Activated CD4-positive, alpha-beta memory T cell treated with anti-CD3 and anti-CD28 coated beads for 36 hours (primary cell): ENCODE measurements around the gene TTC33. TPM values are rescaled to one million over a fixed set of nuclear protein-coding genes. Genes with fewer than 3 reads are reported as not detected.

Experiments used
- CTCF ChIA-PET: fragments of 350-600 bp; sonication (Branson Sonifier 250); formaldehyde crosslinking; loops from one replicate; lab custom pipeline; 2021; ENCODE audit warnings: antibody characterized with exemption, inconsistent platforms; lab: Charles Lee
- POLR2A ChIA-PET: fragments of 350-600 bp; sonication (Branson Sonifier 250); formaldehyde crosslinking; loops from one replicate; lab custom pipeline; 2021; ENCODE audit warnings: antibody characterized with exemption; lab: Charles Lee
- DNase-seq: peaks from one replicate; pipeline ENCODE4 v3.0.0-alpha.2; 2020
- H3K27ac Mint-ChIP-seq: one replicate; pipeline ENCODE4 v1.8.0; 2021; ENCODE audit warnings: mixed read lengths
- H3K27me3 Mint-ChIP-seq: one replicate; pipeline ENCODE4 v1.8.0; 2021; ENCODE audit warnings: mixed read lengths
- H3K36me3 Mint-ChIP-seq: one replicate; pipeline ENCODE4 v1.8.0; 2021; ENCODE audit warnings: mixed read lengths
- H3K4me1 Mint-ChIP-seq: one replicate; pipeline ENCODE4 v1.8.0; 2021; ENCODE audit warnings: low read depth, mixed read lengths
- H3K4me3 Mint-ChIP-seq: one replicate; pipeline ENCODE4 v1.8.0; 2021; ENCODE audit warnings: mild to moderate bottlenecking, mixed read lengths
- H3K9me3 Mint-ChIP-seq: one replicate; pipeline ENCODE4 v1.8.0; 2021; ENCODE audit warnings: mixed read lengths
- intact Hi-C: fragments of 100-400 bp; cut with micrococcal nuclease; formaldehyde crosslinking; loops from one replicate; pipeline ENCODE4 v1.15.1; 2023
- total RNA-seq, 2 experiments: library from RNA; stranded (reverse); gene quantifications; one replicate each; pipeline ENCODE4 v1.2.3, GENCODE V29; 2021

TTC33 gene
- total RNA-seq, 2 experiments from 2014 or later = 30.2 to 34.1 TPM

DNA sequence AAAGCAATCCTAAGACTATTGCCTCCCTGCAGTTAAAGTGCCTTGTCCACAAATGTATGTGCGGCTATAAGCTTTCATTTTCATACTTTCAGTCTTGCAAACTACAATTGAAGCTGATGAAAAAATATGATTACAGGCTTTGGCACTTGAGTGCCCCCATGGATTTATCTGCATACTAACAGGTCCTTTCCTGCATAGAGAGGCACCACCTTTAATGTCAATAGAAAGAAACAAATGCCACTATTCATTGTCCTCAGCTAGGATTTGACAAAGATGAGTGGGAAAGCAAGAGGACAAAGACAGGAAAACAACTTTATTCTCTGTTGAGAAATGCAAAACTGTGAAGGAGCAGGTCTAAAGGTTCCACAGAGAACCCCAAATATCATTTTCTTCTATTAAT is 201.7 kb downstream of the TTC33 start:
- ChIA-PET CTCF (no interaction called here), POLR2A (no interaction called here)
- H3K4me3 Mint-ChIP-seq = no peak overlapping the region
- intact Hi-C loops = no loop called here
- no peak for DNase-seq
- H3K36me3 Mint-ChIP-seq = no peaks in the 10 kb centered on the region
- no peaks in the 10 kb centered on the region for H3K27me3 Mint-ChIP-seq
- H3K27ac Mint-ChIP-seq = no peak overlapping the region
- H3K9me3 Mint-ChIP-seq = no peaks in the 10 kb centered on the region
- H3K4me1 Mint-ChIP-seq = peaks cover 13% of the 10 kb centered on the region

DNA sequence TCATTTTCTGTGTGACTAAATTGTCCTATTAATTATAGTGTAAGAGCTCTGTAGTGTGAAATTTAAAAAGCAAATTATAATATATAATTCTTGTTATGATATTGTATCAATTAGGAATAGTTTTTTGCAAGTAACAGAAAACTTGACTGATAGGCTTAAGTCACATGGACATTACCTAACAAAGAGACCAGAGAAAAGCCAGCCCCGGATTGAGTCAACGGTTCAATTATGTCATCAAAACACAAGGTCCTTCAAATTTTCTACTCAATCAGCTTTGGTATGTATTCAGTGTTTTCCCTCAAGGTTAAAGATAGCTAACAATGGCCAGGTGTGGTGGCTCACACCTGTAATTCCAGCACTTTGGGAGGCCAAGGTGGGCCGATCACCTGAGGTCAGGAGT is 202.8 kb downstream of the TTC33 start:
- intact Hi-C loops = no loop called here
- no peak for DNase-seq
- Mint-ChIP-seq H3K4me1 (peaks cover 12% of the 10 kb centered on the region), H3K27ac (no peak overlapping the region), H3K9me3 (no peaks in the 10 kb centered on the region), H3K27me3 (no peaks in the 10 kb centered on the region), H3K36me3 (no peaks in the 10 kb centered on the region), H3K4me3 (no peak overlapping the region)
- POLR2A ChIA-PET = no interaction called here
- CTCF ChIA-PET = no interaction called here

DNA sequence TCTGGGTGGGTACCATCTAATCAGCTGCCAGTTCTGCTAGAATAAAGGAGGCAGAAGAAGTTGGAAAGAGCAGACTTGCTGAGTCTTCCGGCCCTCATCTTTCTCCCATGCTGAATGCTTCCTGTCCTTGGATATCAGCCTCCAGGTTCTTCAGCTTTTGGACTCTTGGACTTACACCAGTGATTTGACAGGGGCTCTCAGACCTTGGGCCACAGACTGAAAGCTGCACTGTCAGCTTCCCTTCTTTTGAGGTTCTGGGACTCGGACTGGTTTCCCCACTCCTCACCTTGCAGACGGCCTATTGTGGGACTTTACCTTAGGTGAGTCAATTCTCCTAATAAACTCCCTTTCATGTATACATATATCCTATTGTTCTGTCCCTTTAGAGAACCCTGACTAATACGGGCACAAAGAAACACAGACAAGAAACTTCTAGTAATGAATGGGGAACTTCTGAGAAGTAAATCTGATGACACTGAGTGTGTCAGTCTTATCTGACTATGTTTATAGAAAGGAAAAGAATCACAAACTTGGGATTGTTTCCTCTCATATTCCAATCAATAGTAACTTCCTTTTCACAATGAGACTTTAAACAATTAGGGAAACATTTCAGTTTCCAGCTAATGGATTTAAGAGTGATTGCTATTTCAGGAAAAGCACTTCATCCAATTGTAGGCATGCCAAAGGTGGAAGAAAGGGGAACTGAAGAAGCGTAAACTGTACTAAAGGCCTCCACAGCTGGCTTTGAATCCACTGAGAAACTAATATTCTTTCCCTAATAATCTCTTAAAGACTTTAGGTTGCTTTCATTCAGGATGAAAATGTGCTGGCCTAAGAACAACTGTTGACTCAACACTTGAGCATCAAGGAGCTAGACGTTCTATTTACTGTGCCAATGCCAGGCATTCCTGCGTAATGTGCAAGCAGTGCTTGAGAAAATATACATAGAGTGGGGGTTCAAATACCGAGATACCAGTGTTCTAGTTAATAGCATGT is 204.0 kb downstream of the TTC33 start:
- ChIA-PET CTCF (no interaction called here), POLR2A (no interaction called here)
- no peaks in the 10 kb centered on the region for H3K27me3 Mint-ChIP-seq
- H3K27ac Mint-ChIP-seq = no peak overlapping the region
- peaks cover 12% of the 10 kb centered on the region for H3K4me1 Mint-ChIP-seq
- H3K36me3 Mint-ChIP-seq = no peaks in the 10 kb centered on the region
- intact Hi-C loops = no loop called here
- DNase-seq = no peak
- H3K9me3 Mint-ChIP-seq = no peaks in the 10 kb centered on the region
- no peak overlapping the region for H3K4me3 Mint-ChIP-seq

DNA sequence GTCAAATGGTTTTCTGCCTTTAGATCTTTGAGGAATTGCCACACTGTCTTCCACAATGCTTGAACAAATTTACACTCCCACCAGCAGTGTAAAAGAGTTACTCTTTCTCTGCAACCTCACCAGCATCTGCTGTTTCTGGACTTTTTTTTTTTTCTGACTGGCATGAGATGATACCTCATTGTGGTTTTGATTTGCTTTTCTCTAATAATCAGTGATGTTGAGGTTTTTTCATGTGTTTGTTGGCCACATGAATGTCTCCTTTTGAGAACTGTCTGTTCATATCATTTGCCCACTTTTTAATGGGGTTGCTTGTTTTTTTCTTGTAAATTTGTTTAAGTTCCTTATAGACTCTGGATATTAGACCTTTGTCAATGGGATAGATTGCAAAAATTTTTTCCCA is 205.3 kb downstream of the TTC33 start:
- Mint-ChIP-seq H3K27ac (no peak overlapping the region), H3K9me3 (no peaks in the 10 kb centered on the region), H3K4me1 (peaks cover 5% of the 10 kb centered on the region), H3K4me3 (no peak overlapping the region), H3K27me3 (no peaks in the 10 kb centered on the region), H3K36me3 (no peaks in the 10 kb centered on the region)
- CTCF ChIA-PET = no interaction called here
- intact Hi-C loops = no loop called here
- POLR2A ChIA-PET = no interaction called here
- DNase-seq = no peak

DNA sequence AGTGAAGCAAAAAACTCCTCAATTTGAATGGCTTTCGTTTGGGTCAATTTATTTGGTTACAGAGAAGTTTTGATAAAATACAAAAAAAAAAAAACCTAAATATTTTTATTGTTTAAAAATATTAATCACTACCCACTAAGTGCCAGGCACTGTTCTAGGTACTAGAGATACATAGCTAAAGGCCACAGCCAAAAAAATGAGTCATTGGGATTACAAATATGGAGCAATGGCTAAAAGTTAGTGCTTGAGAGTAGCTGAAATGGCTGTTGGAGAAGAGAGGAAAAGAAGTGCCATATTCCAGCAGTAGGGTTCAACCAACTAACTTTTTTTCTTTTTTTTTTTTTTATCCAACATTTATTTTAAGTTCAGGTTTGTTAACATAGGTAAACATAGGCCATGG is 206.1 kb downstream of the TTC33 start:
- ChIA-PET CTCF (no interaction called here), POLR2A (no interaction called here)
- no peaks in the 10 kb centered on the region for H3K27me3 Mint-ChIP-seq
- H3K9me3 Mint-ChIP-seq = no peaks in the 10 kb centered on the region
- no peak overlapping the region for H3K27ac Mint-ChIP-seq
- no peaks in the 10 kb centered on the region for H3K36me3 Mint-ChIP-seq
- DNase-seq = no peak
- H3K4me1 Mint-ChIP-seq = peaks cover 5% of the 10 kb centered on the region
- no peak overlapping the region for H3K4me3 Mint-ChIP-seq
- intact Hi-C loops = no loop called here

DNA sequence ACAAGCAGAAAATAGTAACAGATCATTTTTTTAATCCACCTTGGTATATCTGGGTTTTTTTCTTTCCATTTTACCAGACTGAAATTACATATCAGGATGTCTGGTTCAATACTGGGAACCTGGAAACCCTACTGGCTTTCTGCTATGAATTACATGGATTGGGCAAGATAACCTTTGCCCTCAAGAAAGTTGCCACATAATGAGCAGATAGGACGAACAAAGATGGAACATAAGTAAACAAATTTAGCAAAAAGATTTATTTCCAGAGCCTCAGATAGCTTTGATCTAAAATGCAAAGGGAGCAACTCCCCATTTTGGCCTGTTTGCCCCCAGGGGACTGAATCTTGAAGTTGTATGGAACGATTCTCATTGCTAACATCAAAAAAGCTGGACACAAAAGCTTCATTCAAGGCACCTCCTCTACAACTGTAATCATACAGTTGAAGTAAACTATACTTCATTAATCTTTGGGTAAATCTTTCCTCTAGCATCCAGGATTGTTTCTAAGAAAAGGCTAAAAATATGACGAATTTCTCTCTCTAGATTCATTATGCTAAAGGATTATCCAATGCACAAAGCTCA is 207.7 kb downstream of the TTC33 start:
- no peak overlapping the region for H3K27ac Mint-ChIP-seq
- ChIA-PET POLR2A (no interaction called here), CTCF (no interaction called here)
- no peaks in the 10 kb centered on the region for H3K9me3 Mint-ChIP-seq
- no peak overlapping the region for H3K4me3 Mint-ChIP-seq
- no peak for DNase-seq
- H3K36me3 Mint-ChIP-seq = no peaks in the 10 kb centered on the region
- H3K27me3 Mint-ChIP-seq = no peaks in the 10 kb centered on the region
- H3K4me1 Mint-ChIP-seq = peaks cover 2% of the 10 kb centered on the region
- intact Hi-C loops = no loop called here

DNA sequence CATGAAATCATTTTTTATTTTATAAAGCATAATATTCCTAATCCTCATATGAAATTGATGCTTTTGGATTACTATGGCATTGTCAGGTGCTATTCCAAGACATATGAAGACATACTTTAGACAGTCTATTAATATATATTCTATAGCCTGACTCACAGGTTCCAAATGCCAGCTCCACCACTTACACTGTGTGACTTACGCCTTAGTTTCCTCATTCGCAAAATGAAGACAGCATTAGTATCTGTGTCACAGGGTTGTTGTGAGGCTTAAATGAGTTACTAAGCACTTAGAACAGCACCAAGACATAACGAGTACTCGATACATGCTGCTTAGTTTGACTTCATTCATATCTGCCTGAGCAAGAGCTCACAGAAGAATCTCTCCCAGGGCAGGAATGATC is 208.2 kb downstream of the TTC33 start:
- CTCF ChIA-PET = no interaction called here
- Mint-ChIP-seq H3K9me3 (no peaks in the 10 kb centered on the region), H3K4me3 (no peak overlapping the region), H3K27me3 (no peaks in the 10 kb centered on the region), H3K36me3 (no peaks in the 10 kb centered on the region), H3K4me1 (peaks cover 2% of the 10 kb centered on the region), H3K27ac (no peak overlapping the region)
- no peak for DNase-seq
- POLR2A ChIA-PET = no interaction called here
- intact Hi-C loops = no loop called here

DNA sequence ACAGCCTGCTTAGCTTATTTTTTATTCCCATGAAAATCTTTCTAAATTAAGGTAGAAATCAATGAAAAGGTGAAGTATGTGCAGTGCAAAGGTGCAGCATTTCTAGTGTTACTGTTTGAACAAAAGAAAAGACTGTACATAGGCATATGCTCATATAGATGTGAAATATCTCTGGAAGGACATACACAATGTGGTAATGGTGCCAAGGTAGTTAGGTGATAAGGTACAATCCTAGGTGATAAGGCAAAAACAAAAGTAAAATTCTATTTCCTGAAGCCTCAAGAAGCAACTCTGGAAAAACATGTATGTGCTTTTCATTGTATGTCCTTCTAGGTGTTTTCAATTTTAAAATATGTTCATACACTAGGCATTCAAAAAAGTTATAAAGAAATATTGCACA is 215.5 kb downstream of the TTC33 start:
- DNase-seq = no peak
- H3K4me3 Mint-ChIP-seq = no peak overlapping the region
- ChIA-PET CTCF (interaction anchor here (0.8 kb wide), 1 partner anchor 9 kb away, joined by 3 read pairs; no protein-coding TSS in a partner anchor), POLR2A (no interaction called here)
- H3K4me1 Mint-ChIP-seq = no peaks in the 10 kb centered on the region
- H3K9me3 Mint-ChIP-seq = peaks cover 4% of the 10 kb centered on the region
- intact Hi-C loops = no loop called here
- H3K36me3 Mint-ChIP-seq = no peaks in the 10 kb centered on the region
- H3K27me3 Mint-ChIP-seq = no peaks in the 10 kb centered on the region
- H3K27ac Mint-ChIP-seq = no peak overlapping the region

DNA sequence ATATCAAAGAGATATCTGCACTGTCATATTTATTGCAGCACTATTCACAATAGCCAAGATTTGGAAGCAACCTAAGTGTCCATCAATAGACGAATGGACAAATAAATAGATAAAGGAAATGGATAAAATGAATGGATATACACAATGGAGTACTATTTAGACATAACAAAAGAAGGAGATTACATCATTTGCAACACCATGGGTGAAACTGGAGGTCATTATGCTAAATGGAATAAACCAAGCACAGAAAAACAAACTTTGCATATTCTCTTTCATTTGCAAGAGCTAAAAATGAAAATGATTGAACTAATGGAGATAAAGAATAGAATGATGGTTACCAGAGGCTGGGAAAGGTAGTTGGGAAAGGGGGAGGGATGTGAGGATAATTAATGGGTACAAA is 231.1 kb downstream of the TTC33 start:
- ChIA-PET CTCF (no interaction called here), POLR2A (no interaction called here)
- intact Hi-C loops = no loop called here
- Mint-ChIP-seq H3K27me3 (no peaks in the 10 kb centered on the region), H3K36me3 (no peaks in the 10 kb centered on the region), H3K9me3 (no peaks in the 10 kb centered on the region), H3K27ac (no peak overlapping the region), H3K4me3 (no peak overlapping the region), H3K4me1 (peaks cover 8% of the 10 kb centered on the region)
- DNase-seq = no peak

DNA sequence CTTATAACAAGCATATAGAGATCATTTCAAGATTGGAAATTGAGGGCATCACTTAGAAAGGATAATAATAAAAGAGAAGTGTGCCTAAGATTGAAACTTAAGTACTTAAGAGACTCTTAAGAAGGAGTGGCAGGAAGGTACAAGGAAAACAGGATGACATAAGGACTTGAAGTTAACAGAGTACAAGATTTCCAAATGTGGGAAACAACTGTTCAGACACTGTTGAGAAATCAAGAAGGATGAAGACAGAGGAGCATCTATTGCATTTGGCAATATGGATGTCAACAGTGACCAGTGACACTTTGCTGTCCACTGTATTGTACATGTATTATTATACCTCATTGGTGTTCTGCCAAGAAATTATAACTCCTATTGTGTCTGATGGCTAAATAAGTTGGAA is 233.8 kb downstream of the TTC33 start:
- intact Hi-C loops = no loop called here
- no peaks in the 10 kb centered on the region for H3K9me3 Mint-ChIP-seq
- H3K27me3 Mint-ChIP-seq = no peaks in the 10 kb centered on the region
- CTCF ChIA-PET = no interaction called here
- no peak for DNase-seq
- H3K4me1 Mint-ChIP-seq = peaks cover 8% of the 10 kb centered on the region
- no peaks in the 10 kb centered on the region for H3K36me3 Mint-ChIP-seq
- POLR2A ChIA-PET = no interaction called here
- no peak overlapping the region for H3K27ac Mint-ChIP-seq
- no peak overlapping the region for H3K4me3 Mint-ChIP-seq

DNA sequence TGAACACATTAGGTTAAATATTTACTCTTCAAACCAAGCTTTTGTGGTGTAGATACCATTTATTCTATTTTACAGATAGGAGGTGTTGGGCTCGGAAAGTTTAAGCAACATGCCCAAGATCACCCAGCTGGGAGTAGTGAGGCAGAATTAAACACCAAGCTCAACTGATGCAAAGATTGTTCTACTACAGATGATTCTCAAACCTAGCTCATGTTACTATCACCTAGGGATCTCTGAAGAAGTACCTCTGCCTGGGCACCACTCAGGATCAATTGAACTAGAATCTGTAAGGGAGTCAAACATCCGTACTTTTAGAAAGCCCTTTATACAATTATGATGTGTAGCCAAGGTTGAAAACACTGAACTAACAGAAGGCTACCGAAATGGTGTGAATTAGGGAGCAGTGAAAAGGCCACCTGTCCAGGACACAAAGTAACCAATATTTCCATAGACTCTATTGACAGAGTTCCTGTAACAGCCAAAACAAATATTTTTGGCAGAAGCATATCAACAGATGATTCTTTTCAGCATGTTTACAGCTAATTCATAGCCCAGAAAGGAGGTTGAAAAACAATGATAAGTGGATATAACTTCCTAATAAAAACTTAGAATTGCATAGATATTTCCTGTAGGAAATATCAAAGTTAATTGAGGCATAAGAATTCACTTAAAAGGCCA is 234.5 kb downstream of the TTC33 start:
- Mint-ChIP-seq H3K9me3 (no peaks in the 10 kb centered on the region), H3K36me3 (no peaks in the 10 kb centered on the region), H3K4me1 (peaks cover 10% of the 10 kb centered on the region), H3K27ac (no peak overlapping the region), H3K27me3 (no peaks in the 10 kb centered on the region), H3K4me3 (no peak overlapping the region)
- CTCF ChIA-PET = no interaction called here
- intact Hi-C loops = no loop called here
- DNase-seq = no peak
- POLR2A ChIA-PET = no interaction called here

DNA sequence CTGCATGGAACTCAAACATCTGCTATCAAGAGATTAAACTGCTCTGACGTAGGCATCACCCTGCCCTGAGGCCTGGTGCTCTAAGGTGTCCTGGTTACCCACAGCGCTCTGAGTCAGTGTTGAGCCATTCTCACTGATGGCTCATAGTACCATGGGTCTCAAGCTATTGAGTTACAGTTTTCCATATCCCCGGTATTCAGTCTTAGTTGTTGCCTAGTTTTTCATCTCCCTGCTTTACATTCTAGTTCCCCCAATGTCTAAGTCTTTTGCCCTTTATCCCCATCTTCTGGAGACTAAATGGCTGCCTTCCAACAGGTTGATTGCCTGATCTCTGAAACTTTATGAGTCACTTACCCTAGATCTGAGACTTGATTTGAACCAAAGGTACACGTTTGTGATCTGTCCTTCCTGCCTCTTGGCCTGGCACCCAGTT is 237.3 kb downstream of the TTC33 start:
- no peak overlapping the region for H3K27ac Mint-ChIP-seq
- intact Hi-C loops = loop anchor here (5.0 to 10.0 kb wide), 2 partner anchors 39 to 804 kb away; no protein-coding TSS in a partner anchor
- no peak overlapping the region for H3K4me3 Mint-ChIP-seq
- H3K9me3 Mint-ChIP-seq = no peaks in the 10 kb centered on the region
- POLR2A ChIA-PET = no interaction called here
- peak; percentile 41 for DNase-seq
- H3K27me3 Mint-ChIP-seq = no peaks in the 10 kb centered on the region
- CTCF ChIA-PET = no interaction called here
- no peaks in the 10 kb centered on the region for H3K36me3 Mint-ChIP-seq
- H3K4me1 Mint-ChIP-seq = peaks cover 29% of the 10 kb centered on the region
